WERI-Rb-1 (cell line): ENCODE measurements around the gene CHST8.

Experiments
- DNase-seq: peaks from one replicate; pipeline ENCODE4 v3.0.0-alpha.2; 2020
- H3K27ac ChIP-seq: fragments of 250-450 bp; sonication (Bioruptor Pico); 2 replicates; pipeline ENCODE4 v1.5.1; 2020; ENCODE audit warnings: mild to moderate bottlenecking, moderate library complexity
- H3K27me3 ChIP-seq: fragments of 250-450 bp; sonication (Bioruptor Pico); 2 replicates; pipeline ENCODE4 v1.5.1; 2021; ENCODE audit warnings: mild to moderate bottlenecking, low read depth, moderate library complexity; ENCODE audit not compliant: insufficient read depth, severe bottlenecking
- H3K36me3 ChIP-seq: fragments of 250-450 bp; sonication (Bioruptor Pico); 2 replicates; pipeline ENCODE4 v1.5.1; 2020; ENCODE audit warnings: mild to moderate bottlenecking, moderate library complexity
- H3K4me3 ChIP-seq: 2 replicates; pipeline ENCODE4 v1.5.1; 2011; ENCODE audit warnings: low read depth, mild to moderate bottlenecking, control low read depth, low read length
- H3K9me3 ChIP-seq: fragments of 250-450 bp; sonication (Bioruptor Pico); 2 replicates; pipeline ENCODE4 v1.5.1; 2021; ENCODE audit warnings: mild to moderate bottlenecking, moderate library complexity; ENCODE audit not compliant: severe bottlenecking
- TF ChIP-seq, protein P1 (sequence below): IDR thresholded peaks from 2 replicates; pipeline ENCODE4 v1.5.1; 2011; ENCODE audit warnings: low read depth, mild to moderate bottlenecking, control low read depth, inconsistent platforms, low read length

The CHST8 gene

DNA sequence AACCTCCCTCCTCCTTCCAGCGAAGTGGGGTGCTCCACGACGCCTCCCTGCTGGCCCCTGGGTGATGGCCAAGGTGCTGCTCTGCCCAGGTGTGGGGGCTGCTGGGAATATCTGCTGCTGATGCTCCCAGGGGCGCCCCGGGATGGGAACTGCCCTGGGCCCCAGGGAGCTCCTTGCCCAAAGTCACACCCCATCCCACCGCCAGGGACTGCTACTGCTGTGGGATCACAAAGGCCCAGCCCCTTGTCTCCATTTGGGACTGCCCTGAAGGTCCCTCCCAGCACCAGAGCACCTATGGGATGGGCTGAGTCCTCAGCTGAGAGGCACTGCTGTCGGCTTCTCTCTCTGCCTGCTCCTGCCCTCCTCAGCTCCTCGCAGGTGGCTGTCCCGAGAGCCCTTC, 19.0 kb downstream of the CHST8 start:
- H3K27me3 ChIP-seq: no peaks in the 10 kb centered on the region
- H3K4me3 ChIP-seq: no peak overlapping the region
- no peak overlapping the region for H3K27ac ChIP-seq
- no peaks in the 10 kb centered on the region for H3K36me3 ChIP-seq
- no peaks in the 10 kb centered on the region for H3K9me3 ChIP-seq
- TF ChIP-seq, protein P1, sequence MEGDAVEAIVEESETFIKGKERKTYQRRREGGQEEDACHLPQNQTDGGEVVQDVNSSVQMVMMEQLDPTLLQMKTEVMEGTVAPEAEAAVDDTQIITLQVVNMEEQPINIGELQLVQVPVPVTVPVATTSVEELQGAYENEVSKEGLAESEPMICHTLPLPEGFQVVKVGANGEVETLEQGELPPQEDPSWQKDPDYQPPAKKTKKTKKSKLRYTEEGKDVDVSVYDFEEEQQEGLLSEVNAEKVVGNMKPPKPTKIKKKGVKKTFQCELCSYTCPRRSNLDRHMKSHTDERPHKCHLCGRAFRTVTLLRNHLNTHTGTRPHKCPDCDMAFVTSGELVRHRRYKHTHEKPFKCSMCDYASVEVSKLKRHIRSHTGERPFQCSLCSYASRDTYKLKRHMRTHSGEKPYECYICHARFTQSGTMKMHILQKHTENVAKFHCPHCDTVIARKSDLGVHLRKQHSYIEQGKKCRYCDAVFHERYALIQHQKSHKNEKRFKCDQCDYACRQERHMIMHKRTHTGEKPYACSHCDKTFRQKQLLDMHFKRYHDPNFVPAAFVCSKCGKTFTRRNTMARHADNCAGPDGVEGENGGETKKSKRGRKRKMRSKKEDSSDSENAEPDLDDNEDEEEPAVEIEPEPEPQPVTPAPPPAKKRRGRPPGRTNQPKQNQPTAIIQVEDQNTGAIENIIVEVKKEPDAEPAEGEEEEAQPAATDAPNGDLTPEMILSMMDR: no peak
- no peak for DNase-seq

DNA sequence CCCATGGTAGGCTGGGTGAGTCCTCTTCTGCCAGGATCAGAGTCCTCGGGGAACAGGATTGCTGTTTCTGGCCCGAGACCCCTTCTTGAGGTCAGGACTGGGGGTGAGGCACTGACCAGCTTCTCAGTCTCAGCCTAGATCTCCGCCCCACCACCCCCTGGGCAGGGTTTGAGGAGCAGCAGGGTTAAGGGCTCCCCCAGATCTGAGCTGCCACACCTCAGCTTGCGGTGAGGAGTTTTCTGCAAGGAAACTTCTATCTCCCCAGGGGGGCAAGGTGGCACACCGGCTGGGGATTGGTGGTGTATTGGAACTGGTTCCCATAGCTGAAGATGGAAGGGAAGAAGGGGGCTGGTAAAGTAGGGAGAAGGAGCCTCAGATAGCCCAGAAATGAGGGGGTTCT, 19.5 kb downstream of the CHST8 start:
- Histone ChIP-seq H3K9me3 (no peaks in the 10 kb centered on the region), H3K36me3 (no peaks in the 10 kb centered on the region), H3K27ac (no peak overlapping the region), H3K4me3 (no peak overlapping the region), H3K27me3 (no peaks in the 10 kb centered on the region)
- no peak for DNase-seq
- TF ChIP-seq, protein P1: no peak

DNA sequence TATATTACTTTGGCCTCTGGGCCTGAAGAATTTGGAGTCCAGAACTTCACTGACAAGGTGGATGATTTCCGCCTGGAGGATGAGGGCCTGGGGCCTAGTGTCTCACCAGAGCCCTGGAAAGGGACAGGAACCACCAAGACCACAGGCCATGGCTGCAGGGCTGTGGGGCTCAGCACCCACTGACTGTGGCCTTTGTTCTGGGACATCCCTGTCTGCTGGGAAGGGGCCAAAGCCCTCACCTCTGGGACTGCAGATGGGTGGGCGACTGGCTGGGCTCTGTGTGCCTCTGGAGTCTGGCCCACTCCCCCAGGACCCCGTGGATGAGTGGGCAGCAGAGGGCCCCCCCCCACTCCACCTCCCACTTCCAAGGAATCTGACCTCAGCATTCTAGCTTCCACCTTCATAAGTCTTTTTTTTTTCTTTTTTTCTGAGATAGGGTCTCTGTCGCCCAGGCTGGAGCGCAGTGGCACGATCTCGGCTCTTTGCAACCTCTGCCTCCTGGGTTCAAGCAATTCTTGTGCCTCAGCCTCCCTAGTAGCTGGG, 20.3 kb downstream of the CHST8 start:
- no peaks in the 10 kb centered on the region for H3K27me3 ChIP-seq
- no peak overlapping the region for H3K4me3 ChIP-seq
- TF ChIP-seq, protein P1: no peak
- H3K36me3 ChIP-seq: no peaks in the 10 kb centered on the region
- no peaks in the 10 kb centered on the region for H3K9me3 ChIP-seq
- DNase-seq: no peak
- H3K27ac ChIP-seq: no peak overlapping the region

DNA sequence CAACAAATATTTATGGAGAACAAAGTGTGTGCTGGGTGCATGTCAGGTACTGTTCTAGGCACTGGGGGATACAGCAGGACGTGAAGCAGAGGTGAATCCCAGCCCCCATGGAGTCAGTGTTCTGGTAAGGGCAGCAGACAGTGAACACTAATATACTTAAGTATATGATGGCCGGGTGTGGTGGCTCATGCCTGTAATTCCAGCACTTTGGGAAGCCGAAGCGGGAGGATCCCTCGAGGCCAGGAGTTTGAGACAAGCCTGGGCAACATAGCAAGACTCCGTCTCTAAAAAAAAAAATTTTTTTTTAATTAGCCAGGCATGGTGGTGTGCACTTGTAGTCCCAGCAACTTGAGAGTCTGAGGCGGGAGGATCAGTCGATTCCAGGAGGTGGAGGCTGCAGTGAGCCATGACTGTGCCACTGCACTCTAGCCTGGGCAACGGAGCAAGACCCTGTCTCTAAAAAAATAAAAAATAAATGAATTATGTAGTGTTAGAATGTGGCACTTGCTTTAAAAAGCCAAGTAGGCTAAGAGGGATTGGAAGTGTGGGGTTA, 22.6 kb downstream of the CHST8 start:
- no peaks in the 10 kb centered on the region for H3K9me3 ChIP-seq
- H3K27ac ChIP-seq: no peak overlapping the region
- no peaks in the 10 kb centered on the region for H3K36me3 ChIP-seq
- TF ChIP-seq, protein P1: no peak
- no peak for DNase-seq
- no peaks in the 10 kb centered on the region for H3K27me3 ChIP-seq
- H3K4me3 ChIP-seq: no peak overlapping the region

DNA sequence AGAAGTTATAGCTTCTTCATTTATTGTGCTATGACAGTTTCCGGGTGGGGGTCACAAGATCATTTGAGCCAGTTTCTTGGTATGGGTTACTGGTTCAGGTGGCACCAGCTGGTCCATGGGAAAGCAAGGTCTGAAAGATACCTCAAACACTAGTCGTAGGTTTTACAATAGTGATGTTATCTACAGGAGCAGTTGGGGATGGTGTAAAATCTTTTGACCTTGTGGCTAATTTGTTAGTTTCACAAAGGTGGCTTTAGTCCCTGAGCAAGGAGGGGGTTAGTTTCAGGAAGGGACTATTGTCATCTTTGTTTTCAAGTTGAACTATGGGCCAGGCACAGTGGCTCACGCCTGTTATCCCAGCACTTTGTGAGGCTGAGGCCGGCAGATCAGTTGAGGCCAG, 24.6 kb downstream of the CHST8 start:
- Histone ChIP-seq H3K27me3 (no peaks in the 10 kb centered on the region), H3K9me3 (no peaks in the 10 kb centered on the region), H3K4me3 (no peak overlapping the region), H3K36me3 (no peaks in the 10 kb centered on the region), H3K27ac (no peak overlapping the region)
- DNase-seq: no peak
- TF ChIP-seq, protein P1: no peak

DNA sequence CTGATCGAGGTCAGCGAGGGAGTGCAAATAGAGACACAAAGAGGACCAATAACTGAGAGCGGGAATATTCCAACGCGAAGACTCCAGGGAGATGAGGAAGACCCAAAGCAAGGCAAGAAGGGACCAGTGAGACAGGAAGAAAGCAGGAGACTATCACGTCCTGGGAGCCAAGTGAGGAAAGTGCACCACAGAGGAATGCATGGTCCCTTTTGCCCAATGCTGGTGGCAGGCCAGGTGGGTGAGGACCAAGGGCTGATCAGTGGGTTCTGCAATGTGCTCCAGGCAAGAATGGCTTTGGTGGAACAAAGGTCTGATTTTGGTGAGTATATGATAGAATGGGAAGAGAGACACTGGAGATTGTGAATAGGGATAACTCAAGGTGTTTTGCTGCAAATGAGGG, 25.4 kb downstream of the CHST8 start:
- no peak for DNase-seq
- TF ChIP-seq, protein P1: no peak

More for the DNA sequence above, 25.4 kb downstream of the CHST8 start:
- Histone ChIP-seq H3K9me3 (no peaks in the 10 kb centered on the region), H3K27ac (no peak overlapping the region), H3K4me3 (no peak overlapping the region), H3K27me3 (no peaks in the 10 kb centered on the region), H3K36me3 (no peaks in the 10 kb centered on the region)
